Embryonic facial prominence (tissue), 1 donor: ENCODE results near the gene CLEC2D.
"Not testable (repeated sequence)": the region's sequence is repeated elsewhere in the genome, so short reads cannot be mapped to it uniquely, and the experiment has no call there.

ENCODE experiments used
- DNase-seq: peaks from one replicate; pipeline ENCODE4 v3.0.0-alpha.2; 2016; ENCODE audit errors: extremely low spot score

CLEC2D gene

DNA sequence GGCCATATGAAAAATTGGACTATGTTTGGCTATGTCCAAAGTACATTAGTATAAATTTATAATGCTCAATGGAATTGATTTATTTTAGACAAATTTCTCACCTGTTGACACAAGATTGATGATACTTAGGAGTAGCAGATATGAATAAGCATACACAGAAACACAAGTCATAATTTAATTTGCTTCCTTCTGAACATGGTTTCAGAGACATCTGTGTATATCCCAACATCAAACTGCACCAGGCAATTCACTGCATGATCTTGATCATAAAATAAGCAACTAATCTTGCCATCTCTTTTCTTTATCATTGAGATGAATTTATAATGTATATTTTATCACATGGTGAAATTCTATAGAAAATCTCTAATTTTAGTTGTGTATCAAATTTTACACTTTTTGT is 59.6 kb downstream of the CLEC2D start:
- no peak for DNase-seq

DNA sequence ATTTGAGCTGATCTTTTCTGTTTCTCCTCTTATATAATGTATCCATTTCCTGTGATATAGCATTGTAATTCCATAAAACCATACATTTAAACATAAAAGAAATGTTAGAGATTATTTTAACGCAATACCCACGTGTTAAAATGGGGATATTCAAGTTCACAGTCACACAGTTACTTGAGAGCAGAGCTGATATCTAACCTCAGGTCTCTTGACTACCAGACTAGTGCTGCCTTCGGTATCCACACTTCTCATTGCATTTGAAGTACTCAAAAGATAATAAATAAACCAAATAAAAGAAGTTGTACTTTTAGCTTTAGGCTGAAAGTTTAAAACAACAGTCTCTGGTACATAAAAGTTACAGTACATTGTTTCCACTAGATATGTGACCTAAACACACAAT is 60.5 kb downstream of the CLEC2D start:
- no peak for DNase-seq

GRCh38 chr12:9730591-9730990 is 61.1 kb downstream of the CLEC2D start:
- no peak for DNase-seq

DNA sequence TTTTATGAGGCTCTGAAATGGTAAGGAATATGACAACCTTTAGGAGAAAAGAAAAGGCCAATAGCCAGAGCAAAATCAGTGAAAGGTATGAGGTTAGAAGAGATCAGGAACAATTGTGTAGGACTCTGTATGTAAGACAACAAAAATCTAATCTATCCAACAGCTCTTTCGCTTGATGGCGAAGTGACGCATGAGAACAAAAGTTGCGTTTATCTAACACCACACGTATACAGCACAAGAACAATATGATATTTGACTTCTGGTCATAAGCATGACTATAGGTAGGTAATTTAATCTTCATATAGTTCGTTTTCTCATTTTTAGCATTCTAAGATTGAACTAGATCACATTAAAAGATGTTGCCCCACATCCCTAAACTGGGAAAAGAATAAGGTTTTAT is 61.9 kb downstream of the CLEC2D start:
- DNase-seq = no peak

GRCh38 chr12:9731797-9732196 is 62.3 kb downstream of the CLEC2D start:
- no peak for DNase-seq

- no peak for DNase-seq
Observed at GRCh38 chr12:9732921-9733461, 63.5 kb downstream of the CLEC2D start, which contains the start of gene CLECL1. Gene CLECL1, minus strand, starts transcription at chr12:9733097.

- DNase-seq = no peak
Observed at GRCh38 chr12:9735601-9736000, 66.1 kb downstream of the CLEC2D start.

- DNase-seq = no peak
Observed at GRCh38 chr12:9736936-9737705, 67.6 kb downstream of the CLEC2D start.

- not testable (repeated sequence) for DNase-seq
Observed at GRCh38 chr12:9738905-9739304, 69.4 kb downstream of the CLEC2D start.

- not testable (repeated sequence) for DNase-seq
Observed at GRCh38 chr12:9739404-9740105, 70.0 kb downstream of the CLEC2D start.

DNA sequence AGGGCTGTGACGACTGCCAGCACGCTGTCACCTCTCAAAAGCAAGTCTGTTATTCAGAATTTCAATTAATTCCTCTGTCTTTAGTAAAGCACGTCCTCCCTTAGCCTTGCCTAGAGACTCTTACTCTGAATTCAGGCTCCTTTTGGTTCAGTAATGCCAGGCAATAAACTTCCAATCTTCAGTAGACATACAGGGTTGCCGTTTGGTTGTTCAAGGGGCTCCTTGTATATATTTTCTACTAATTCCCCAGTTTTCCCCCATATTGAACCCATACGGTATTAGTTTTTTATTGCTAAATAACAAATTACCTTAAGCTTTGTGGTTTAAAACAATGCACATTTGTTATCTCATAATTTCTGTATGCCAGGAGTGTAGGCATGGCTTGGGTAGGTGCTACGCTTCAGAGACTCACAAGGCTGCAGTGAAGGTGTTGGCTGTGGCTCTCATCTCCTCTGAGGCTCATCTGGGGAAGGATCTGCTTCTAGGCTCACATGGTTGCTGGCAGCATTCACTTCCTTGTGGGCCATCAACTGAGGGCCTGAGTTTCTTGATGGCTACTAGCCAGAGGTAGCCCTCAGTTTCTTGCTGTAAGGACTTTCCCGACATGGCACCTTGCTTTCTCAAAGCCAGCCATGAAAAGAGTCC is 70.7 kb downstream of the CLEC2D start:
- no peak for DNase-seq

DNA sequence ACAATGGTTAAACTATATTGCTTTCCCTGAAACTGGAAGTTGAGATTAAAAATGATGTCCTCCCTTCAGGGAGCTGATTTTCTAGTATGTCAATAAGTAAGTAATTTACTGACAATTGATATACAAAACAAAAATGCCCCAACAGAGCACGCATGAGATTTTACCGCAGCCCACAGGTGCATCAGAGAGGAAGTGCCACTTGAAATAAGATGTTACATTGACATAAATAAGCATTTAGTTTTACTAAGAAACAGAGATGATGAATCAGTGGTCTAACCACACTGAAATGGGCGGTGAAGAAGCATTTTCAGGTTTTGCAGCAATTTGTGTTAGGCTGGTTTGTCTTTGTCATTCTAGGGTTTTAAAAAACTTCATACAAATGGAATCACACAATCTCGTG is 72.2 kb downstream of the CLEC2D start:
- DNase-seq = no peak

- DNase-seq = no peak
Observed at GRCh38 chr12:9742661-9743060, 73.1 kb downstream of the CLEC2D start.

- no peak for DNase-seq
Observed at GRCh38 chr12:9745199-9745598, 75.7 kb downstream of the CLEC2D start.
